ENCODE results near the gene IL12RB1.
"Not testable (repeated sequence)": the region's sequence is repeated elsewhere in the genome, so short reads cannot be mapped to it uniquely, and the experiment has no call there.

The IL12RB1 gene

GRCh38 chr19:18109733-18110608 lies 23.2 kb upstream of the IL12RB1 start:
- TF ChIP-seq CTCF (IDR thresholded peaks at IDR 0.05) = no peak
- peak; percentile 73 for DNase-seq

GRCh38 chr19:18109341-18109732 lies 22.6 kb upstream of the IL12RB1 start:
- Mint-ChIP-seq H3K9me3 (no peaks in the 10 kb centered on the region), H3K27ac (no peak overlapping the region), H3K36me3 (ENCODE audit: low read depth) (no peaks in the 10 kb centered on the region), H3K27me3 (ENCODE audit: low read depth, poor library complexity) (peaks cover 57% of the 10 kb centered on the region), H3K4me3 (peak overlapping the region; percentile 82), H3K4me1 (peaks cover 22% of the 10 kb centered on the region)
- no peak for TF ChIP-seq CTCF (IDR thresholded peaks at IDR 0.05)
- DNase-seq = no peak

More at GRCh38 chr19:18109733-18110608, 23.2 kb upstream of the IL12RB1 start:
- H3K27ac Mint-ChIP-seq = no peak overlapping the region
- peak overlapping the region; percentile 82 for H3K4me3 Mint-ChIP-seq
- peaks cover 17% of the 10 kb centered on the region for H3K4me1 Mint-ChIP-seq
- H3K27me3 Mint-ChIP-seq (ENCODE audit: low read depth, poor library complexity) = peaks cover 57% of the 10 kb centered on the region
- H3K9me3 Mint-ChIP-seq = no peaks in the 10 kb centered on the region
- H3K36me3 Mint-ChIP-seq (ENCODE audit: low read depth) = no peaks in the 10 kb centered on the region

- Mint-ChIP-seq H3K4me3 (peak overlapping the region; percentile 82), H3K27me3 (ENCODE audit: low read depth, poor library complexity) (peaks cover 57% of the 10 kb centered on the region), H3K9me3 (no peaks in the 10 kb centered on the region), H3K36me3 (ENCODE audit: low read depth) (no peaks in the 10 kb centered on the region), H3K4me1 (peaks cover 23% of the 10 kb centered on the region), H3K27ac (no peak overlapping the region)
- TF ChIP-seq CTCF (IDR thresholded peaks at IDR 0.05) = no peak
- DNase-seq = no peak
These were observed 22.2 kb upstream of the IL12RB1 start for GRCh38 chr19:18108897-18109296.

GRCh38 chr19:18107235-18107634 lies 20.5 kb upstream of the IL12RB1 start:
- peak overlapping the region; percentile 9 for H3K27ac Mint-ChIP-seq
- no peaks in the 10 kb centered on the region for H3K36me3 Mint-ChIP-seq (ENCODE audit: low read depth)
- peaks cover 60% of the 10 kb centered on the region for H3K27me3 Mint-ChIP-seq (ENCODE audit: low read depth, poor library complexity)
- peaks cover 34% of the 10 kb centered on the region for H3K4me1 Mint-ChIP-seq
- no peak overlapping the region for H3K4me3 Mint-ChIP-seq
- TF ChIP-seq CTCF (IDR thresholded peaks at IDR 0.05) = no peak
- H3K9me3 Mint-ChIP-seq = no peaks in the 10 kb centered on the region
- no peak for DNase-seq

- H3K27me3 Mint-ChIP-seq (ENCODE audit: low read depth, poor library complexity) = peaks cover 50% of the 10 kb centered on the region
- not testable (repeated sequence) for H3K9me3 Mint-ChIP-seq; H3K27ac Mint-ChIP-seq; H3K36me3 Mint-ChIP-seq (ENCODE audit: low read depth); DNase-seq; H3K4me3 Mint-ChIP-seq
- peaks cover 48% of the 10 kb centered on the region for H3K4me1 Mint-ChIP-seq
These were observed 18.5 kb upstream of the IL12RB1 start for GRCh38 chr19:18105259-18105658.

GRCh38 chr19:18104793-18105131 lies 18.0 kb upstream of the IL12RB1 start:
- DNase-seq = no peak
- no peak for TF ChIP-seq CTCF (IDR thresholded peaks at IDR 0.05)
- Mint-ChIP-seq H3K9me3 (no peaks in the 10 kb centered on the region), H3K27ac (no peak overlapping the region), H3K27me3 (ENCODE audit: low read depth, poor library complexity) (peaks cover 52% of the 10 kb centered on the region), H3K36me3 (ENCODE audit: low read depth) (no peaks in the 10 kb centered on the region), H3K4me1 (peaks cover 51% of the 10 kb centered on the region), H3K4me3 (peak overlapping the region; percentile 75)
